22Rv1 (cell line): ENCODE measurements around the gene SRGAP1.

Source experiments
- CTCF ChIP-seq: fragments of 450-650 bp; IDR thresholded peaks from 2 replicates; pipeline ENCODE4 v1.5.1; 2017; ENCODE audit warnings: mild to moderate bottlenecking
- ZFX ChIP-seq: fragments of 450-650 bp; IDR thresholded peaks from 2 replicates; pipeline ENCODE4 v1.6.1; 2017; ENCODE audit warnings: antibody characterized with exemption, borderline replicate concordance

DNA sequence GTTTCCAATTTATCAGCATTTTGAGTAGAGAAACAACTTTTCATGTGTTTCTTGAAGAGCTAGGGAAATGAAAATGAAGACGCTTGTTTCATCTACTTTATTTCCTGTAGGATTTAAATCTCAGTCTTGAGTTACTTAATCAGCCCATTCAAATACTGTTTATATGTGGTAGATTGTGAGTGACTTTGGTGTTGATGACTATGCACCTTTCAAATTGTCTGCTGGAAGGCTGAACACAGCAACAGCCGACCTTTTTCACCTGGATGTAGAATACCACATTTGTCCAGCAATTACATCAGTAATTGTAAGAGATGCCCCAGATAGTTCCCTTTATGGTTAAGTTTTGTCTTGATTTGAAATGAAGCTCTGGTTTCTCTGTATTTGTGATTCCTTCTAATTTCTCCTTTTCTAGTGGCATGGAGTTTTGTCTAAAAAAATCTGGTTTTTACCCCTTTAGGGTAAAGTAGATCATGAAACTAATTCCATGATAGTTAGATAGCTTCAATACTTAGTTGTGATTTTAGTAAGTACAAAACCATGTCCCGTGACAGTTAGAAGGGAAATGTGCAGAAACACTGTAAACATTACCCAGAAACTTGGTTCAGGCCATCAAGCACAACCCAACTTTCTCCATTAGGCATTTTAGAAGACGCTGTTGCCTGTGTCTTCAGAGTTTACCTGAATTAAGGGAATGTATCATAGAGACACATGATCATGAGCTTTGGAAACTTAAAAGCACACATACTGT, 165.0 kb downstream of the SRGAP1 start:
- TF ChIP-seq CTCF, result no peak
- TF ChIP-seq ZFX, result no peak
